Ovary (tissue), 9 donors: ENCODE measurements around the gene PIK3R5. TPM values are rescaled to one million over a fixed set of nuclear protein-coding genes. Genes with fewer than 3 reads are reported as not detected.

ENCODE experiments used
- DNase-seq, 5 donors: peaks; one replicate each; pipeline ENCODE4 v3.0.0-alpha.2; 2019 to 2020
- H3K27ac ChIP-seq, 2 donors: fragments of 200-600 bp; one replicate each; pipeline versions ENCODE4 v1.5.1 to v1.8.0; 2019 to 2022
- H3K27me3 ChIP-seq: fragments of 200-600 bp; one replicate; pipeline ENCODE4 v1.8.0; 2022
- H3K36me3 ChIP-seq: fragments of 200-600 bp; sonication (generic); one replicate; pipeline ENCODE4 v1.5.1; 2019
- H3K4me1 ChIP-seq: one replicate; pipeline ENCODE4 v1.8.1; 2013; ENCODE audit warnings: mild to moderate bottlenecking, moderate library complexity; ENCODE audit not compliant: insufficient read depth
- H3K4me3 ChIP-seq: fragments of 200-600 bp; sonication (generic); one replicate; pipeline ENCODE4 v1.5.1; 2017
- H3K9me3 ChIP-seq, 2 donors: fragments of 200-600 bp in 1 of 2; sonication (generic) in 1 of 2; one replicate each; pipeline versions ENCODE4 v1.5.1 to v1.8.1; 2013 to 2019; ENCODE audit warnings: mild to moderate bottlenecking in 1 of 2, moderate library complexity in 1 of 2
- CTCF ChIP-seq, 3 donors: fragments of 450-650 bp in 2 of 3; fragments of 200-600 bp in 1 of 3; IDR thresholded peaks; one replicate each; pipeline versions ENCODE4 v1.5.1 to v1.8.0; 2016 to 2022; ENCODE audit warnings: antibody characterized with exemption in 3 of 3, mild to moderate bottlenecking in 1 of 3
- EP300 ChIP-seq: sonication (generic); formaldehyde crosslinking; IDR thresholded peaks from one replicate; pipeline ENCODE4 v1.6.1; 2017; ENCODE audit warnings: antibody characterized with exemption
- POLR2A ChIP-seq: fragments of 450-650 bp; IDR thresholded peaks from one replicate; pipeline ENCODE4 v1.6.1; 2017; ENCODE audit warnings: antibody characterized with exemption, mild to moderate bottlenecking, moderate library complexity
- WGBS, 3 donors: extraction: QIAGEN DNeasy Blood & Tissue Kit in 1 of 3; methylation state at CpG; one replicate each; pipeline versions ENCODE4 v1.1.5 to v1.1.7; 2013 to 2017; 5-methylcytosine and 5-hydroxymethylcytosine counted together
- intact Hi-C, 4 donors: fragments of 100-400 bp; cut with DNase I; formaldehyde crosslinking; loops; one replicate each; pipeline versions ENCODE4 v1.11.0 to v1.15.1; 2022 to 2023
- polyA plus RNA-seq, 2 donors: library from polyadenylated mRNA; stranded (reverse); fragments of 200-250 nt in 1 of 2; fragments of 350-450 nt in 1 of 2; fragmentation: Illumina TruSeq in 1 of 2; extraction: RNeasy Lipid Tissue Mini Kit (QIAGEN cat#74804) in 1 of 2; gene quantifications; one replicate each; pipeline ENCODE4 v1.2.3, GENCODE V29; 2013 to 2014
- total RNA-seq, 7 donors: library from RNA; depleted of rRNA in 2 of 7; stranded (reverse); fragments of >200 nt in 2 of 7; fragmentation: NEBNext Ultra II Directional in 3 of 7; extraction: Animal tissue kit (Norgen Biotek cat#: 25700) in 3 of 7; gene quantifications; one replicate each; pipeline versions ENCODE4 v1.1.0 to v1.2.4, GENCODE V29; 2016 to 2023
- donor health status: DM: no; HTN: no; CAD: no; lungs with moderate emphysema.
- donor health status: DM: no; HTN: no; CAD: no.
- donor health status: Bipolar disorder and iron deficiency.
- donor health status: DM: yes; HTN: yes; CAD: no.
- donor health status: DM: no; HTN: no; CAD: no.
- donor health status: DM: yes; HTN: yes; CAD: no.

Gene PIK3R5
- total and polyA plus RNA-seq, 9 donors, result 0.86 to 8.9 (median 3.7) TPM

GRCh38 chr17:8839410-8839935 is 126.0 kb downstream of the PIK3R5 start:
- Histone ChIP-seq H3K4me1 (no peaks in the 10 kb centered on the region), H3K27me3 (no peaks in the 10 kb centered on the region), H3K4me3 (no peak overlapping the region), H3K9me3 (no peaks in the 10 kb centered on the region), H3K36me3 (no peaks in the 10 kb centered on the region), H3K27ac (no peak overlapping the region)
- WGBS, 3 donors, result 50 to 56% (median 53%) methylated on average over 11 of the region's 11 CpGs
- no peak for DNase-seq
- intact Hi-C loops, result no loop called here
- TF ChIP-seq POLR2A (no peak), CTCF (IDR thresholded peaks at IDR 0.05) (no peak), EP300 (no peak)

- no peak for DNase-seq
- WGBS, 3 donors, result 89 to 93% (median 91%) methylated on average over 11 to 12 of the region's 12 CpGs
- H3K27me3 ChIP-seq, result no peaks in the 10 kb centered on the region
- intact Hi-C loops, result no loop called here
- H3K4me1 ChIP-seq, result no peaks in the 10 kb centered on the region
- TF ChIP-seq CTCF (IDR thresholded peaks at IDR 0.05), result no peak
- no peak for TF ChIP-seq EP300
- TF ChIP-seq POLR2A, result no peak
- H3K36me3 ChIP-seq, result no peaks in the 10 kb centered on the region
- H3K4me3 ChIP-seq, result no peak overlapping the region
- no peaks in the 10 kb centered on the region for H3K9me3 ChIP-seq
- H3K27ac ChIP-seq, result no peak overlapping the region
Measured at GRCh38 chr17:8838551-8839095, 126.9 kb downstream of the PIK3R5 start.

GRCh38 chr17:8837563-8838075 is 127.9 kb downstream of the PIK3R5 start:
- 28 to 32% (median 29%) methylated on average over 8 of the region's 8 CpGs for whole genome bisulfite sequencing, 3 donors
- intact Hi-C loops, result loop anchor here in 1 of 4 donors (2.0 kb wide), 1 partner anchor 45 kb away; no protein-coding TSS in a partner anchor
- Histone ChIP-seq H3K4me3 (no peak overlapping the region), H3K27me3 (no peaks in the 10 kb centered on the region), H3K27ac (no peak overlapping the region), H3K36me3 (no peaks in the 10 kb centered on the region), H3K9me3 (no peaks in the 10 kb centered on the region), H3K4me1 (no peaks in the 10 kb centered on the region)
- no peak for DNase-seq
- TF ChIP-seq CTCF (IDR thresholded peaks at IDR 0.05) (no peak), EP300 (no peak), POLR2A (no peak)

GRCh38 chr17:8836821-8837562 is 128.5 kb downstream of the PIK3R5 start:
- H3K9me3 ChIP-seq, result no peaks in the 10 kb centered on the region
- intact Hi-C loops, result loop anchor here in 1 of 4 donors (2.0 kb wide), 1 partner anchor 46 kb away; no protein-coding TSS in a partner anchor
- no peak for DNase-seq
- H3K27ac ChIP-seq, result no peak overlapping the region
- H3K36me3 ChIP-seq, result no peaks in the 10 kb centered on the region
- no peak for TF ChIP-seq POLR2A
- TF ChIP-seq EP300, result no peak
- TF ChIP-seq CTCF (IDR thresholded peaks at IDR 0.05), result no peak
- H3K4me3 ChIP-seq, result no peak overlapping the region
- H3K4me1 ChIP-seq, result no peaks in the 10 kb centered on the region
- H3K27me3 ChIP-seq, result no peaks in the 10 kb centered on the region
- WGBS, 3 donors, result 41 to 49% (median 47%) methylated on average over 15 of the region's 15 CpGs
